SK-N-SH (cell line): ENCODE measurements around the gene KNDC1. TPM values are rescaled to one million over a fixed set of nuclear protein-coding genes. Genes with fewer than 3 reads are reported as not detected.

Experiments
- CTCF ChIA-PET: fragments of 300-600, 350-600 bp; formaldehyde crosslinking; extraction: SDS; loops from one replicate; lab custom pipeline; 2021; lab: Yijun Ruan, JAX
- POLR2A ChIA-PET: fragments of 350-600 bp; sonication (Branson Sonifier 250); formaldehyde crosslinking; extraction: SDS; loops from one replicate; lab custom pipeline; 2020; ENCODE audit warnings: antibody characterized with exemption, inconsistent platforms; lab: Yijun Ruan, JAX
- DNase-seq: peaks from one replicate; pipeline ENCODE4 v3.0.0; 2012
- H2AFZ ChIP-seq: fragments of 200-600 bp; sonication (generic); 2 replicates; pipeline ENCODE4 v1.8.1; 2016; ENCODE audit warnings: antibody characterized with exemption, mild to moderate bottlenecking, low read depth
- H3F3A ChIP-seq: fragments of 200-600 bp; sonication (generic); replicated peaks from 2 replicates; pipeline ENCODE3; 2016; ENCODE audit warnings: antibody characterized with exemption, mild to moderate bottlenecking; ENCODE audit not compliant: insufficient read depth
- H3K27ac ChIP-seq, 2 experiments: fragments of 200-500 bp in 1 of 2; fragments of 200-600 bp in 1 of 2; sonication (Bioruptor generic) in 1 of 2; sonication (generic), shearing (Covaris generic) in 1 of 2; 2 replicates each; pipeline versions ENCODE4 v1.5.1 to v1.6.1; 2014 to 2016; ENCODE audit warnings: low read depth in 2 of 2, inconsistent platforms in 1 of 2, low read length in 1 of 2, mild to moderate bottlenecking in 1 of 2, mixed read lengths in 1 of 2
- H3K27me3 ChIP-seq: fragments of 200-600 bp; sonication (generic), shearing (Covaris generic); 2 replicates; pipeline ENCODE4 v1.6.1; 2016; ENCODE audit warnings: mixed run types; ENCODE audit not compliant: insufficient read depth
- H3K36me3 ChIP-seq, 2 experiments: fragments of 200-500 bp in 1 of 2; fragments of 200-600 bp in 1 of 2; sonication (Bioruptor generic) in 1 of 2; sonication (generic) in 1 of 2; replicated peaks in 1 of 2; 2 replicates each; pipeline versions ENCODE3 to v1.5.1; 2014 to 2016; ENCODE audit warnings: low read length in 1 of 2, mild to moderate bottlenecking in 1 of 2; ENCODE audit not compliant: insufficient read depth in 2 of 2, control insufficient read depth in 1 of 2
- H3K4me1 ChIP-seq, 2 experiments: fragments of 200-500 bp in 1 of 2; fragments of 200-600 bp in 1 of 2; sonication (Bioruptor generic) in 1 of 2; sonication (generic), shearing (Covaris generic) in 1 of 2; 2 replicates each; pipeline versions ENCODE4 v1.5.1 to v1.6.1; 2014 to 2016; ENCODE audit warnings: low read depth in 1 of 2, low read length in 1 of 2, mixed run types in 1 of 2; ENCODE audit not compliant: insufficient read depth in 2 of 2, control insufficient read depth in 1 of 2
- H3K4me2 ChIP-seq: fragments of 200-600 bp; sonication (generic), shearing (Covaris generic); 2 replicates; pipeline ENCODE4 v1.6.1; 2017; ENCODE audit warnings: mixed run types
- H3K4me3 ChIP-seq, 2 experiments: fragments of 200-500 bp in 1 of 2; fragments of 200-600 bp in 1 of 2; sonication (Bioruptor generic) in 1 of 2; sonication (generic), shearing (Covaris generic) in 1 of 2; 2 replicates each; pipeline versions ENCODE4 v1.5.1 to v1.8.1; 2014 to 2016; ENCODE audit warnings: low read depth in 2 of 2, inconsistent platforms in 1 of 2, low read length in 1 of 2, mild to moderate bottlenecking in 1 of 2, mixed read lengths in 1 of 2, moderate library complexity in 1 of 2
- H3K79me2 ChIP-seq: fragments of 200-600 bp; sonication (generic); 2 replicates; pipeline ENCODE4 v1.8.1; 2017; ENCODE audit warnings: mild to moderate bottlenecking; ENCODE audit not compliant: insufficient read depth
- H3K9ac ChIP-seq: fragments of 200-600 bp; sonication (generic); 2 replicates; pipeline ENCODE4 v1.6.1; 2017; ENCODE audit warnings: mixed run types
- H3K9me2 ChIP-seq: fragments of 200-600 bp; sonication (generic); 2 replicates; pipeline ENCODE4 v1.6.1; 2017; ENCODE audit warnings: mixed run types
- H3K9me3 ChIP-seq: fragments of 200-600 bp; sonication (generic); 2 replicates; pipeline ENCODE4 v1.6.1; 2017; ENCODE audit warnings: mixed run types, mild to moderate bottlenecking, moderate library complexity
- H4K20me1 ChIP-seq: fragments of 200-600 bp; sonication (generic); 2 replicates; pipeline ENCODE4 v1.6.1; 2017; ENCODE audit warnings: mild to moderate bottlenecking, mixed run types; ENCODE audit not compliant: insufficient read depth
- ELF1 ChIP-seq: IDR thresholded peaks from 2 replicates; pipeline ENCODE4 v1.4.0; 2012
- EZH2phosphoT487 ChIP-seq: fragments of 200-600 bp; sonication (generic); IDR thresholded peaks from 2 replicates; pipeline ENCODE4 v1.6.1; 2017; ENCODE audit warnings: low read depth, mixed run types, mild to moderate bottlenecking, antibody characterized with exemption, moderate library complexity, borderline replicate concordance
- GABPA ChIP-seq: IDR thresholded peaks from 2 replicates; pipeline ENCODE4 v1.4.0; 2012; ENCODE audit warnings: low read depth, mild to moderate bottlenecking
- GATA2 ChIP-seq: sonication (generic); formaldehyde crosslinking; IDR thresholded peaks from 2 replicates; pipeline ENCODE4 v1.5.0; 2020; ENCODE audit warnings: mild to moderate bottlenecking, missing genetic modification reagents
- NRF1 ChIP-seq: IDR thresholded peaks from 2 replicates; pipeline ENCODE4 v1.6.1; 2012; ENCODE audit warnings: low read depth, mild to moderate bottlenecking, low read length
- POLR2AphosphoS5 ChIP-seq: IDR thresholded peaks from 2 replicates; pipeline ENCODE4 v1.6.1; 2012; ENCODE audit warnings: low read depth, low read length
- RAD21 ChIP-seq: IDR thresholded peaks from 2 replicates; pipeline ENCODE4 v1.6.1; 2012; ENCODE audit warnings: mild to moderate bottlenecking, low read length
- REST ChIP-seq: IDR thresholded peaks from 2 replicates; pipeline ENCODE4 v1.6.1; 2012; ENCODE audit warnings: mild to moderate bottlenecking, low read depth, low read length, moderate library complexity
- TCF12 ChIP-seq: IDR thresholded peaks from 2 replicates; pipeline ENCODE4 v1.4.0; 2012
- USF1 ChIP-seq: IDR thresholded peaks from 2 replicates; pipeline ENCODE4 v1.4.0; 2012; ENCODE audit warnings: low read depth, borderline replicate concordance
- WGBS: methylation state at CpG from one replicate; pipeline ENCODE4 v1.1.6; 2017; ENCODE audit warnings: low lambda C conversion rate; 5-methylcytosine and 5-hydroxymethylcytosine counted together
- polyA plus RNA-seq, 3 experiments: library from polyadenylated mRNA; depleted of rRNA; stranded (reverse); fragments of >200 nt; gene quantifications; 2 replicates each; pipeline ENCODE4 v1.2.3, GENCODE V29; 2012
- TF ChIP-seq, protein P1 (sequence below): fragments of 200-600 bp; sonication (generic); IDR thresholded peaks from 2 replicates; pipeline ENCODE4 v1.6.1; 2017; ENCODE audit warnings: antibody characterized with exemption, mild to moderate bottlenecking, moderate library complexity

KNDC1 gene
- polyA plus RNA-seq, 1 of the 3 experiments (the other 2 are of a cell fraction): 1.4 TPM

GRCh38 chr10:133209641-133210040 is 49.6 kb downstream of the KNDC1 start:
- no peaks in the 10 kb centered on the region for H3K4me1 ChIP-seq
- 70% methylated on average over 4 of the region's 20 CpGs for WGBS
- H3F3A ChIP-seq: no peaks in the 10 kb centered on the region
- ChIA-PET POLR2A (no interaction called here), CTCF (no interaction called here)
- H3K36me3 ChIP-seq: no peaks in the 10 kb centered on the region
- H3K9me3 ChIP-seq: no peaks in the 10 kb centered on the region
- H3K27me3 ChIP-seq: peaks cover 15% of the 10 kb centered on the region
- no peaks in the 10 kb centered on the region for H3K9me2 ChIP-seq
- H2AFZ ChIP-seq: no peak overlapping the region
- H3K4me3 ChIP-seq: no peak overlapping the region
- H3K27ac ChIP-seq: no peak overlapping the region
- no peaks in the 10 kb centered on the region for H4K20me1 ChIP-seq
- TF ChIP-seq RAD21 (no peak), GATA2 (CRISPR knock-in tag) (no peak), USF1 (no peak), ELF1 (no peak), EZH2phosphoT487 (no peak), REST (no peak), TCF12 (no peak)
- TF ChIP-seq, protein P1, sequence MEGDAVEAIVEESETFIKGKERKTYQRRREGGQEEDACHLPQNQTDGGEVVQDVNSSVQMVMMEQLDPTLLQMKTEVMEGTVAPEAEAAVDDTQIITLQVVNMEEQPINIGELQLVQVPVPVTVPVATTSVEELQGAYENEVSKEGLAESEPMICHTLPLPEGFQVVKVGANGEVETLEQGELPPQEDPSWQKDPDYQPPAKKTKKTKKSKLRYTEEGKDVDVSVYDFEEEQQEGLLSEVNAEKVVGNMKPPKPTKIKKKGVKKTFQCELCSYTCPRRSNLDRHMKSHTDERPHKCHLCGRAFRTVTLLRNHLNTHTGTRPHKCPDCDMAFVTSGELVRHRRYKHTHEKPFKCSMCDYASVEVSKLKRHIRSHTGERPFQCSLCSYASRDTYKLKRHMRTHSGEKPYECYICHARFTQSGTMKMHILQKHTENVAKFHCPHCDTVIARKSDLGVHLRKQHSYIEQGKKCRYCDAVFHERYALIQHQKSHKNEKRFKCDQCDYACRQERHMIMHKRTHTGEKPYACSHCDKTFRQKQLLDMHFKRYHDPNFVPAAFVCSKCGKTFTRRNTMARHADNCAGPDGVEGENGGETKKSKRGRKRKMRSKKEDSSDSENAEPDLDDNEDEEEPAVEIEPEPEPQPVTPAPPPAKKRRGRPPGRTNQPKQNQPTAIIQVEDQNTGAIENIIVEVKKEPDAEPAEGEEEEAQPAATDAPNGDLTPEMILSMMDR: no peak
- no peaks in the 10 kb centered on the region for H3K79me2 ChIP-seq
- DNase-seq: no peak
- H3K4me2 ChIP-seq: no peak overlapping the region
- no peak overlapping the region for H3K9ac ChIP-seq

GRCh38 chr10:133210398-133211140 is 50.5 kb downstream of the KNDC1 start:
- Histone ChIP-seq H3K4me3 (no peak overlapping the region), H3K79me2 (no peaks in the 10 kb centered on the region), H3F3A (no peaks in the 10 kb centered on the region), H2AFZ (no peak overlapping the region), H3K27ac (no peak overlapping the region), H3K4me1 (no peaks in the 10 kb centered on the region), H3K4me2 (no peak overlapping the region), H4K20me1 (no peaks in the 10 kb centered on the region), H3K9me2 (no peaks in the 10 kb centered on the region), H3K9me3 (no peaks in the 10 kb centered on the region), H3K36me3 (no peaks in the 10 kb centered on the region), H3K9ac (no peak overlapping the region), H3K27me3 (peaks cover 20% of the 10 kb centered on the region)
- ChIA-PET CTCF (interaction anchor here (0.6 kb wide), 1 partner anchor 13 kb away, joined by 3 read pairs; no protein-coding TSS in a partner anchor), POLR2A (interaction anchor here (0.6 kb wide), 1 partner anchor 14 kb away, joined by 3 read pairs; no protein-coding TSS in a partner anchor)
- 43% methylated on average over 24 of the region's 27 CpGs for WGBS
- TF ChIP-seq POLR2AphosphoS5 (no peak), GATA2 (CRISPR knock-in tag) (no peak), REST (no peak), GABPA (no peak), NRF1 (no peak)
- DNase-seq: no peak
